Common myeloid progenitor, CD34-positive (primary cell): ENCODE results near the gene PRKCZ.
"Not testable (repeated sequence)": the region's sequence is repeated elsewhere in the genome, so short reads cannot be mapped to it uniquely, and the experiment has no call there.

Source experiments
- CTCF ChIA-PET: fragments of 350-600 bp; sonication (Branson Sonifier 250); formaldehyde crosslinking; loops from one replicate; lab custom pipeline; 2021; ENCODE audit warnings: antibody characterized with exemption; lab: Charles Lee
- POLR2A ChIA-PET: fragments of 350-600 bp; sonication (Branson Sonifier 250); formaldehyde crosslinking; loops from one replicate; lab custom pipeline; 2021; ENCODE audit warnings: antibody characterized with exemption; lab: Charles Lee
- DNase-seq, 3 donors: peaks; one replicate each; pipeline versions ENCODE4 v3.0.0 to v3.0.0-alpha.2; 2013
- H3K27ac ChIP-seq, 2 experiments: 1 replicate in 1 of 2; 2 replicates in 1 of 2; pipeline ENCODE4 v1.7.0; 2013; ENCODE audit warnings: inconsistent platforms in 2 of 2, low read length in 2 of 2, mild to moderate bottlenecking in 2 of 2, low read depth in 1 of 2, moderate library complexity in 1 of 2; ENCODE audit not compliant: severe bottlenecking in 2 of 2, insufficient read depth in 1 of 2, poor library complexity in 1 of 2
- H3K27me3 ChIP-seq, 5 experiments: replicated peaks in 2 of 5; 1 replicate in 3 of 5; 2 replicates in 2 of 5; pipeline versions ENCODE4 v1.6.1 to v1.7.0; 2013; ENCODE audit warnings: low read length in 4 of 5, mild to moderate bottlenecking in 2 of 5, moderate library complexity in 2 of 5, inconsistent platforms in 1 of 5; ENCODE audit not compliant: insufficient read depth in 5 of 5, control insufficient read depth in 4 of 5
- H3K36me3 ChIP-seq, 4 experiments: 1 replicate in 2 of 4; 2 replicates in 2 of 4; pipeline versions ENCODE4 v1.6.1 to v1.7.0; 2013; ENCODE audit warnings: low read length in 3 of 4, control low read depth in 1 of 4, mild to moderate bottlenecking in 1 of 4; ENCODE audit not compliant: control insufficient read depth in 4 of 4, insufficient read depth in 4 of 4
- H3K4me1 ChIP-seq, 4 experiments: 1 replicate in 3 of 4; 2 replicates in 1 of 4; pipeline versions ENCODE4 v1.6.1 to v1.7.1; 2013; ENCODE audit warnings: low read length in 3 of 4, mild to moderate bottlenecking in 3 of 4, control low read depth in 1 of 4, inconsistent platforms in 1 of 4, moderate library complexity in 1 of 4; ENCODE audit not compliant: control insufficient read depth in 4 of 4, insufficient read depth in 4 of 4; ENCODE audit errors: control extremely low read depth in 1 of 4
- H3K4me3 ChIP-seq, 7 experiments: 1 replicate in 4 of 7; 2 replicates in 3 of 7; pipeline versions ENCODE4 v1.5.1 to v1.7.0; 2013; ENCODE audit warnings: mild to moderate bottlenecking in 7 of 7, low read length in 6 of 7, moderate library complexity in 6 of 7, inconsistent platforms in 2 of 7, low read depth in 2 of 7, control low read depth in 1 of 7; ENCODE audit not compliant: insufficient read depth in 4 of 7, control insufficient read depth in 1 of 7; ENCODE audit errors: extremely low read depth in 1 of 7
- H3K9me3 ChIP-seq, 5 experiments: 1 replicate in 4 of 5; 2 replicates in 1 of 5; pipeline versions ENCODE4 v1.6.1 to v1.7.1; 2013; ENCODE audit warnings: low read length in 4 of 5, mild to moderate bottlenecking in 2 of 5, inconsistent platforms in 1 of 5, low read depth in 1 of 5, moderate library complexity in 1 of 5; ENCODE audit not compliant: control insufficient read depth in 4 of 5, insufficient read depth in 2 of 5; ENCODE audit errors: control extremely low read depth in 1 of 5
- WGBS: methylation state at CpG from one replicate; pipeline ENCODE4 v1.1.5; 2013; ENCODE audit not compliant: insufficient coverage; 5-methylcytosine and 5-hydroxymethylcytosine counted together

Gene PRKCZ

DNA sequence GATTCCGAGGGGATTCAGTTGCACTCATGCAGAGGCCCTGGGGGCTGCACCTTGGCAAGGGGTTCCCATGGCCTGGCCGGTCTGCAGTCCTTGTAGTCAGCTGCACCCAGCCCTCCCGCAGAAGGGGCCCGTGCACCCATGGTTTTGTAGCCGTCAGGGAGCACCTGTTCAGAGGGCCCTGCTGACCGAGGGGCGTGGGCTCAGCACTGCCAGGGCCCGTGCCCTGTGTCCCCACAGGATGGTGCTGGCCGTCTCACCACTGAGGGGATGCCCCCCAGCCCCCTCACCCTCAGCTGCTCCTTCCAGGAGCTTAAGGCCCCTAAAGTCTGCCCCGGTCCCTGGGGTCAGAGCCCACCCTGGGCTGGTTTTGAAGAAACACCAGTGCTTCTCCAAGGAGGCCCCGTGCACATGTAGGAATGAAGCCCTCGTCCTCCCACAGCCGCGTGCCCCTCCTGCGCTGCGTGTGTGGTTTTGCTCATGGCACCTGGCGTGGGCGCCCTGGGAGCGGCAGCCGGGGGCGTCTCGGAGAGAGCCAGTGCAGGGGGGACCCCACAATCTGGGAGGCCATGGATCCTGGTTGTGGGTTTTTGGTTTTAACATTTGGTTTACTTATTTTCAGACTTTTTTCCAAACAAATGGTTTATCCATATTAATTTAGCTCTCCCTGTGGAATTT is 40.1 kb downstream of the PRKCZ start:
- WGBS = 98% methylated on average over 14 of the region's 22 CpGs
- Histone ChIP-seq H3K36me3 (peaks cover 0 to 3% (median 0%) of the 10 kb centered on the region in 4 experiments), H3K27ac (no peak overlapping the region), H3K4me3 (no peak overlapping the region), H3K9me3 (no peaks in the 10 kb centered on the region), H3K27me3 (no peaks in the 10 kb centered on the region), H3K4me1 (peaks cover 0 to 4% (median 2%) of the 10 kb centered on the region in 4 experiments)
- CTCF ChIA-PET = interaction anchor here (1.0 to 3.3 kb wide), 4 partner anchors 21 to 59 kb away, joined by 3 to 26 read pairs (median 5); no protein-coding TSS in a partner anchor
- DNase-seq = no peak
- POLR2A ChIA-PET = no interaction called here

DNA sequence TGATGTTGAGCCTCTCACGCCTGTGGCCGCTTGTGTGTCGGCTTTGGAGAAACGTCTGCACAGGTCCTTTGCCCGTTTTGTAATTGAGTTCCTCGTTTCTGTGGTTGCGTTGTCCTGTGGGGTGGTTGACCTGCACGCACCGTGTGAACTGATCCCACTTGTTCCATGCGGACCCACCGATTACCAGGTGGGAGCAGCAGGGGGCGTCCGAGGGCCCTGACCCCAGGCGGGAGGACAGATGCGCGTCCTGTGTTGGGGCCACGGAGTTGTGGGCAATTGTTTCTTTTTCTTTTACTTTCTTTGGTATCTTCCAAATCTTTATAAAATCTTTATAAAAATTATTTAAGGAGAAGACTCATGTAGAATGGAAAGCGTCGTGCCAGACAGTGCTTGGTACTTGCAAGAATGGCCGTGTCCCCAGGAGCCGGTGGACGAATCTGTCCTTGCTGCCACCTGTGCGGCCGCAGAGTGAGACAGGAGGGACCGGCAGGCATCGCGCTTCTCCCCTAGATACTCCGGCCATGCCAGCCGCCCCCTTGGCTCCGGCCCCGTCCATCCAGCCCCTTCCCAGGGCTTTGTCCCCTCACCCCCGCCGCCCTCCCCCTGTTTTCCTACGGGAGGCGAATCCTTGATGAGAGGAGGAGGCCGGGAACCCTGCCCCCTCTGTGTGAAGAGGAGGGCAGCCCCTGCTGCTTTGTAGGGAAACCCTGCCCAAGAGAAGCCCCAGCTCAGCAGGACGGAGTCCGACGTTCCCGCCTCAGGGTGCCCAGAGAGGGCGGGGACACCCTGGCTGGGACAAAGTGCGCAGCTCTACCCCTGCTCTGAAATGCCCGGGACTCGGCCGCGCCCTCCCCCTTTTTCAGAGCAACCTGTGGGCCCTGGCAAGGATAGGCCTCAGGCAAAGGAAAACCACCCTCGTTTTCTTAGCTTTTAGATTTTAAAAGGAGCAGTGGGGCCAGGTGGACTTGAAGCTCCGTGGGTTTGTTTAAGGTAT is 41.7 kb downstream of the PRKCZ start:
- Histone ChIP-seq H3K27me3 (no peaks in the 10 kb centered on the region), H3K4me3 (no peak overlapping the region), H3K9me3 (peaks cover 0 to 7% (median 4%) of the 10 kb centered on the region in 5 experiments), H3K4me1 (peaks cover 0 to 4% (median 2%) of the 10 kb centered on the region in 4 experiments), H3K27ac (no peak overlapping the region), H3K36me3 (peaks cover 0 to 8% (median 4%) of the 10 kb centered on the region in 4 experiments)
- 77% methylated on average over 39 of the region's 48 CpGs for WGBS
- CTCF ChIA-PET = interaction anchor here (0.8 to 3.3 kb wide), 5 partner anchors 14 to 101 kb away, joined by 3 to 26 read pairs (median 6); no protein-coding TSS in a partner anchor
- POLR2A ChIA-PET = no interaction called here
- peak; percentile 41 to 53 (median 52) for DNase-seq

DNA sequence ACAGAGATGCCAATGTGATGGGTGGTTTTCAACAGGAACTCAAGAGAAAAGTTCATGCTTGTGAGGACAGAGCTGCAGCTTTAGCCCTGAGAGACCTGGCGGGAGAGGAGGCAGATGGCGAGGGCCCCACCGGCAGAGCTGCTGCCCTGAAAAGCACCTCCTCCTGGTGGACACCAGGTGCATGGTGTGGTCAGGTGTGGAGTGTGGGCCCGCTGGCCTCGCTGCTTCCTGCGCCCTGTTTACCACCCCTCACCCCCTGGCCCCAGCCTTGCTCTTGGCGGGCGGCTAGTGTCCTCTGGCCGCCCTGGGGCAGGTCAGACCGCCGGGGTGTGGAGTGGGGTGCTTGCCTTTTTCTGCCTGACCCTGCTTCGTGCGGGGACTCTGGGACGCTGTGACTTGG is 42.8 kb downstream of the PRKCZ start:
- 99% methylated on average over 11 of the region's 14 CpGs for WGBS
- Histone ChIP-seq H3K9me3 (peaks cover 0 to 15% (median 11%) of the 10 kb centered on the region in 5 experiments), H3K27me3 (no peaks in the 10 kb centered on the region), H3K27ac (no peak overlapping the region), H3K4me1 (peaks cover 0 to 4% (median 2%) of the 10 kb centered on the region in 4 experiments), H3K36me3 (peaks cover 0 to 12% (median 4%) of the 10 kb centered on the region in 4 experiments), H3K4me3 (no peak overlapping the region)
- DNase-seq = no peak
- POLR2A ChIA-PET = no interaction called here
- CTCF ChIA-PET = interaction anchor here (0.5 to 2.6 kb wide), 3 partner anchors 40 to 484 kb away, joined by 4 to 12 read pairs (median 6); no protein-coding TSS in a partner anchor

DNA sequence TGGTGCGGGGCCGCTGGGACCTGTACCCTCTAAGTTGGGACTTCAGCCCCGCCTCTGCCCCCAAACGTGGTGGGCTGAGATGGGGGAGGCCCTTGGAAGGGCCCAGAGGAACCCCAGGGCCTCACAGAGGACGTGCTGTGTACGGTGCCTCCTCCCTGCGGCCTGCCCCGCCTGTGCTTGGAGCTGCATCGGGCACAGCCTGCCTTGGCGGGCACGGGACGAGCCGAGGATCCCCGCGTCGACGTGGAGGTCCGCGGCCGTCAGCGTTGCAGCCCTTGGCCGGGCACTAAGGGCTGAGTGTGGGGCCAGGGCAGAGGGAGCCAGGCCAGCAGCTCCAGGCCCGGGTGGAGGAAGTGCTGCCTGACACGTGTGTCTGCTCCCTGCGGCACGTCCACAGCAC is 43.4 kb downstream of the PRKCZ start:
- CTCF ChIA-PET = interaction anchor here (0.5 to 2.6 kb wide), 3 partner anchors 40 to 189 kb away, joined by 4 to 12 read pairs (median 6); no protein-coding TSS in a partner anchor
- H3K4me1 ChIP-seq = peaks cover 0 to 4% (median 2%) of the 10 kb centered on the region in 4 experiments
- POLR2A ChIA-PET = no interaction called here
- H3K27ac ChIP-seq = no peak overlapping the region
- H3K9me3 ChIP-seq = peaks cover 0 to 15% (median 11%) of the 10 kb centered on the region in 5 experiments
- H3K27me3 ChIP-seq = no peaks in the 10 kb centered on the region
- DNase-seq = no peak
- H3K36me3 ChIP-seq = peaks cover 0 to 16% (median 4%) of the 10 kb centered on the region in 4 experiments
- 95% methylated on average over 21 of the region's 26 CpGs for WGBS
- H3K4me3 ChIP-seq = no peak overlapping the region

DNA sequence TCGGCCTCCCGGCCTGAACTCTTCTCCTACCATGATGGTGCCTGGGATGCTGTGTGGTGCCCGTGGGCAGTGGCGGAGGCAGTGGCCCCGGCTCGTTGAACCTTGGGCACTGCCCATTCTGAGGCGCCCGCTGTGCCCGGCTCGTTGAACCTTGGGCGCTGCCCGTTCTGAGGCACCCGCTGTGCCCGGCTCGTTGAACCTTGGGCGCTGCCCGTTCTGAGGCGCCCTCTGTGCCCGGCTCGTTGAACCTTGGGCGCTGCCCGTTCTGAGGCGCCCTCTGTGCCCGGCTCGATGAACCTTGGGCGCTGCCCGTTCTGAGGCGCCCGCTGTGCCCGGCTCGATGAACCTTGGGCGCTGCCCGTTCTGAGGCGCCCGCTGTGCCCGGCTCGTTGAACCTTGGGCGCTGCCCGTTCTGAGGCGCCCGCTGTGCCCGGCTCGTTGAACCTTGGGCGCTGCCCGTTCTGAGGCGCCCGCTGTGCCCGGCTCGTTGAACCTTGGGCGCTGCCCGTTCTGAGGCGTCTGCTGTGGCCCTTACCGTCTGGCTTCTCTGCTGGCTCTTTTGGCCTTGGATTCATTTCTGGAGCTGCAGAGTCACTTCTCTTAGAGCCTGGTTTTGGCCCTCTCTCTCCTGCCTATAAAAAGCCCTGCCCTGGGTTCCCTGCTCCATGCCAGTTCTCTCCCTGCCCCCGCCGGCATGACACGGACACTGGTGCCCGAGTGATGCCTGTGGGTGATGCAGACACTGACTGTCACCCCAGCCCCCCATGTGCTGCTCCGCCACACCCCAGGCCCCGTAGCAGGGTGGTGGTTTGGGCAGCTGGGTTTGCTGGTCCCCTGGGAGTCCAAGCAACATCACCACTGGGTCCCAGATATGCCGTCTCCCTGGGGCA is 44.3 kb downstream of the PRKCZ start:
- POLR2A ChIA-PET, H3K27ac ChIP-seq: not testable (repeated sequence)

DNA sequence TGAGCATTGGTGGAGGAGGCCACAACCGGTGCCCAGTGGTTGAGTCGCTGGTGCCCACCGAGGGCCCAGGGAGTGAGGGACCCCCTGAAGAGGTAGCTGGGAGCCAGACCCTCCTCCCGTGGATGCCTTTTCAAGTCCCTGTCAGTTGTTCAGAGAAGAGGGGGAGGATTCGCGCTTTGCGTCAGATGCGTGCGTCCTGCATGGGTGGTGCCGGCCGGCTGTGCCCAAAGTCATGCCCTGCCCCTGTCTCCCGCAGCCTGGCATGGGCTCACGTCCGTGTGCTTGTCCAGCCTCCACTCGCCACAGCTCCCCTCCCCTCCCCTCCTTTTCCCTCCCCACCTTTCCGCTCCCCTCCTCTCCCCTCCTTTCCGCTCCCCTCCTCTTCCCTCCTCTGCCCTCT is 45.2 kb downstream of the PRKCZ start:
- POLR2A ChIA-PET = no interaction called here
- H3K9me3 ChIP-seq = peaks cover 0 to 15% (median 11%) of the 10 kb centered on the region in 5 experiments
- H3K4me3 ChIP-seq = no peak overlapping the region
- H3K27ac ChIP-seq = no peak overlapping the region
- no peaks in the 10 kb centered on the region for H3K27me3 ChIP-seq
- WGBS = 99% methylated on average over 10 of the region's 17 CpGs
- CTCF ChIA-PET = interaction anchor here (0.9 kb wide), 1 partner anchor 81 kb away, joined by 3 read pairs; no protein-coding TSS in a partner anchor
- H3K4me1 ChIP-seq = peaks cover 0 to 4% (median 2%) of the 10 kb centered on the region in 4 experiments
- DNase-seq = no peak
- H3K36me3 ChIP-seq = peaks cover 0 to 16% (median 4%) of the 10 kb centered on the region in 4 experiments

More for the DNA sequence above, 44.3 kb downstream of the PRKCZ start:
- not testable (repeated sequence) for DNase-seq, H3K4me1 ChIP-seq, H3K4me3 ChIP-seq, H3K27me3 ChIP-seq
- Histone ChIP-seq H3K36me3 (peaks cover 0 to 16% (median 5%) of the 10 kb centered on the region in 4 experiments), H3K9me3 (peaks cover 0 to 15% (median 11%) of the 10 kb centered on the region in 5 experiments)
- 98% methylated on average over 18 of the region's 60 CpGs for WGBS
- CTCF ChIA-PET = interaction anchor here (0.5 to 2.6 kb wide), 3 partner anchors 45 to 189 kb away, joined by 3 to 12 read pairs (median 4); no protein-coding TSS in a partner anchor
